ENCODE data around the gene ATAD3C. TPM values are rescaled to one million over a fixed set of nuclear protein-coding genes. Genes with fewer than 3 reads are reported as not detected.

ATAD3C gene
- total and polyA plus RNA-seq, 2 of the 8 experiments (the other 6 are each of a cell fraction or from before 2014, with no cell fraction given), result 2.0 to 2.7 TPM

DNA sequence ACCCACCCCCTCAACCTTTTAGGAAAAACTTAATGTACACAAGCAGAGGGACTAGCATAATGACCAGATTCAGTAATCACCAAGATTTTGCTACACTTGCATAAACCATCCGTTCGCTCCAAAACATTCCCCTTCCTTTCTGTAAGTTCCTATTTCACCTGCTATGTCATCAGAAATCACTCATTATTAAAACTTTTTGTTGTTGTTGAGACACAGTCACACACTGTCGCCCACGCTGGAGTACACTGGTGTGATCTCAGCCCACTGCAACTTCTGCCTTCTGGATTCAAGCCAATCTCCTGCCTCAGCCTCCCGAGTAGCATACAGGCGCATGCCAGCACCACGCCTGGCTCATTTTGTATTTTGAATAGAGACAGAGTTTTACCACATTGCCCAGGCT lies 45.8 kb upstream of the ATAD3C start (continued):
- TF ChIP-seq, protein P1, sequence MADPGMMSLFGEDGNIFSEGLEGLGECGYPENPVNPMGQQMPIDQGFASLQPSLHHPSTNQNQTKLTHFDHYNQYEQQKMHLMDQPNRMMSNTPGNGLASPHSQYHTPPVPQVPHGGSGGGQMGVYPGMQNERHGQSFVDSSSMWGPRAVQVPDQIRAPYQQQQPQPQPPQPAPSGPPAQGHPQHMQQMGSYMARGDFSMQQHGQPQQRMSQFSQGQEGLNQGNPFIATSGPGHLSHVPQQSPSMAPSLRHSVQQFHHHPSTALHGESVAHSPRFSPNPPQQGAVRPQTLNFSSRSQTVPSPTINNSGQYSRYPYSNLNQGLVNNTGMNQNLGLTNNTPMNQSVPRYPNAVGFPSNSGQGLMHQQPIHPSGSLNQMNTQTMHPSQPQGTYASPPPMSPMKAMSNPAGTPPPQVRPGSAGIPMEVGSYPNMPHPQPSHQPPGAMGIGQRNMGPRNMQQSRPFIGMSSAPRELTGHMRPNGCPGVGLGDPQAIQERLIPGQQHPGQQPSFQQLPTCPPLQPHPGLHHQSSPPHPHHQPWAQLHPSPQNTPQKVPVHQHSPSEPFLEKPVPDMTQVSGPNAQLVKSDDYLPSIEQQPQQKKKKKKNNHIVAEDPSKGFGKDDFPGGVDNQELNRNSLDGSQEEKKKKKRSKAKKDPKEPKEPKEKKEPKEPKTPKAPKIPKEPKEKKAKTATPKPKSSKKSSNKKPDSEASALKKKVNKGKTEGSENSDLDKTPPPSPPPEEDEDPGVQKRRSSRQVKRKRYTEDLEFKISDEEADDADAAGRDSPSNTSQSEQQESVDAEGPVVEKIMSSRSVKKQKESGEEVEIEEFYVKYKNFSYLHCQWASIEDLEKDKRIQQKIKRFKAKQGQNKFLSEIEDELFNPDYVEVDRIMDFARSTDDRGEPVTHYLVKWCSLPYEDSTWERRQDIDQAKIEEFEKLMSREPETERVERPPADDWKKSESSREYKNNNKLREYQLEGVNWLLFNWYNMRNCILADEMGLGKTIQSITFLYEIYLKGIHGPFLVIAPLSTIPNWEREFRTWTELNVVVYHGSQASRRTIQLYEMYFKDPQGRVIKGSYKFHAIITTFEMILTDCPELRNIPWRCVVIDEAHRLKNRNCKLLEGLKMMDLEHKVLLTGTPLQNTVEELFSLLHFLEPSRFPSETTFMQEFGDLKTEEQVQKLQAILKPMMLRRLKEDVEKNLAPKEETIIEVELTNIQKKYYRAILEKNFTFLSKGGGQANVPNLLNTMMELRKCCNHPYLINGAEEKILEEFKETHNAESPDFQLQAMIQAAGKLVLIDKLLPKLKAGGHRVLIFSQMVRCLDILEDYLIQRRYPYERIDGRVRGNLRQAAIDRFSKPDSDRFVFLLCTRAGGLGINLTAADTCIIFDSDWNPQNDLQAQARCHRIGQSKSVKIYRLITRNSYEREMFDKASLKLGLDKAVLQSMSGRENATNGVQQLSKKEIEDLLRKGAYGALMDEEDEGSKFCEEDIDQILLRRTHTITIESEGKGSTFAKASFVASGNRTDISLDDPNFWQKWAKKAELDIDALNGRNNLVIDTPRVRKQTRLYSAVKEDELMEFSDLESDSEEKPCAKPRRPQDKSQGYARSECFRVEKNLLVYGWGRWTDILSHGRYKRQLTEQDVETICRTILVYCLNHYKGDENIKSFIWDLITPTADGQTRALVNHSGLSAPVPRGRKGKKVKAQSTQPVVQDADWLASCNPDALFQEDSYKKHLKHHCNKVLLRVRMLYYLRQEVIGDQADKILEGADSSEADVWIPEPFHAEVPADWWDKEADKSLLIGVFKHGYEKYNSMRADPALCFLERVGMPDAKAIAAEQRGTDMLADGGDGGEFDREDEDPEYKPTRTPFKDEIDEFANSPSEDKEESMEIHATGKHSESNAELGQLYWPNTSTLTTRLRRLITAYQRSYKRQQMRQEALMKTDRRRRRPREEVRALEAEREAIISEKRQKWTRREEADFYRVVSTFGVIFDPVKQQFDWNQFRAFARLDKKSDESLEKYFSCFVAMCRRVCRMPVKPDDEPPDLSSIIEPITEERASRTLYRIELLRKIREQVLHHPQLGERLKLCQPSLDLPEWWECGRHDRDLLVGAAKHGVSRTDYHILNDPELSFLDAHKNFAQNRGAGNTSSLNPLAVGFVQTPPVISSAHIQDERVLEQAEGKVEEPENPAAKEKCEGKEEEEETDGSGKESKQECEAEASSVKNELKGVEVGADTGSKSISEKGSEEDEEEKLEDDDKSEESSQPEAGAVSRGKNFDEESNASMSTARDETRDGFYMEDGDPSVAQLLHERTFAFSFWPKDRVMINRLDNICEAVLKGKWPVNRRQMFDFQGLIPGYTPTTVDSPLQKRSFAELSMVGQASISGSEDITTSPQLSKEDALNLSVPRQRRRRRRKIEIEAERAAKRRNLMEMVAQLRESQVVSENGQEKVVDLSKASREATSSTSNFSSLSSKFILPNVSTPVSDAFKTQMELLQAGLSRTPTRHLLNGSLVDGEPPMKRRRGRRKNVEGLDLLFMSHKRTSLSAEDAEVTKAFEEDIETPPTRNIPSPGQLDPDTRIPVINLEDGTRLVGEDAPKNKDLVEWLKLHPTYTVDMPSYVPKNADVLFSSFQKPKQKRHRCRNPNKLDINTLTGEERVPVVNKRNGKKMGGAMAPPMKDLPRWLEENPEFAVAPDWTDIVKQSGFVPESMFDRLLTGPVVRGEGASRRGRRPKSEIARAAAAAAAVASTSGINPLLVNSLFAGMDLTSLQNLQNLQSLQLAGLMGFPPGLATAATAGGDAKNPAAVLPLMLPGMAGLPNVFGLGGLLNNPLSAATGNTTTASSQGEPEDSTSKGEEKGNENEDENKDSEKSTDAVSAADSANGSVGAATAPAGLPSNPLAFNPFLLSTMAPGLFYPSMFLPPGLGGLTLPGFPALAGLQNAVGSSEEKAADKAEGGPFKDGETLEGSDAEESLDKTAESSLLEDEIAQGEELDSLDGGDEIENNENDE (IDR thresholded peaks at IDR 0.05; ENCODE audit: insufficient replicate concordance, low read length), result no peak
- TF ChIP-seq POU5F1 (IDR thresholded peaks at IDR 0.05; ENCODE audit: low read depth, low read length) (no peak), SRF (IDR thresholded peaks at IDR 0.05; ENCODE audit: low read depth, low read length) (no peak), SIN3A (conservative IDR thresholded peaks at IDR 0.05 in 1 of 2, IDR thresholded peaks at IDR 0.05 in 1 of 2; ENCODE audit: low read depth in 1 of 2, low read length in 2 of 2) (no peak), CBX8 (IDR thresholded peaks at IDR 0.05; ENCODE audit: borderline replicate concordance, low read depth, low read length) (no peak), POLR2A (IDR thresholded peaks at IDR 0.05; ENCODE audit: control extremely low read depth in 1 of 2, low read depth in 2 of 2, low read length in 2 of 2) (0 out of 3 replicates have a peak, but pooled peaks of 1 of the 2 experiments have one; percentile 22)

Data from H1 (cell line).